ENCODE measurements around the gene COPZ2.

DNA sequence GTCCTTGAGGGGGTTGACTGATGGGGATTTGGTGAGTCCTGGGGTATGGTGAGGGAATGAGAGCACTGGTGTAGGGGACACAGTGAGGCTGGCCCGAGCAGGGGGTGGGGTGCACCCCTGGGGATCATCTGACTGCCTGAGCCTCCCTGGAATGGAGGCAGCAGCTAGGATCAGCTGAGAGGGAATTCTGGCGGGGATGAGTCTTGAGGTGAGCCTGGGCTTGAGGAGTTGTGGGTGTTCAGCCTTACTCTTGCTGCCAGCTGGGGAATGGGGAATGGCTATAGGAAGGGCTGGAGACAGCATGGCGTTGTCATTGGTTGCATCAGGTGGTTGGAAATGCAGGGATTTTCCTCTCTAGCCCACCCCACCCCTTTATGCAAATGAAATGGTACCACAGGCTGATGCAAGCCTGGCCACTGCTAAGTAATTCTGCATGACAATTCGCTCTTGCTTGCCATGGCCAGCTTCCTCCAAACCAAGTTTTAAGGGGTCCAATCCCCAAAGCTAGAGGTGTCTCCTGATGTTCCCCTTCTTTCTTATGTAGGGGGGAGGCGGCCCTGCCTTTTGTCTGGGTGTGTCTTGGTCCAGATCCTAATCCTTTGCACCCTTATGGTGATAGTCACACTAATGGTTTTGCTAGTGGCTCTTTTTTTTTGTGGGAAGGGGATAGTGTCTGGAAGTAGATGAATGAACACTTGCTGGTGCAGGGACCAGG, 18.1 kb upstream of the COPZ2 start:
- TF ChIP-seq, protein P1, sequence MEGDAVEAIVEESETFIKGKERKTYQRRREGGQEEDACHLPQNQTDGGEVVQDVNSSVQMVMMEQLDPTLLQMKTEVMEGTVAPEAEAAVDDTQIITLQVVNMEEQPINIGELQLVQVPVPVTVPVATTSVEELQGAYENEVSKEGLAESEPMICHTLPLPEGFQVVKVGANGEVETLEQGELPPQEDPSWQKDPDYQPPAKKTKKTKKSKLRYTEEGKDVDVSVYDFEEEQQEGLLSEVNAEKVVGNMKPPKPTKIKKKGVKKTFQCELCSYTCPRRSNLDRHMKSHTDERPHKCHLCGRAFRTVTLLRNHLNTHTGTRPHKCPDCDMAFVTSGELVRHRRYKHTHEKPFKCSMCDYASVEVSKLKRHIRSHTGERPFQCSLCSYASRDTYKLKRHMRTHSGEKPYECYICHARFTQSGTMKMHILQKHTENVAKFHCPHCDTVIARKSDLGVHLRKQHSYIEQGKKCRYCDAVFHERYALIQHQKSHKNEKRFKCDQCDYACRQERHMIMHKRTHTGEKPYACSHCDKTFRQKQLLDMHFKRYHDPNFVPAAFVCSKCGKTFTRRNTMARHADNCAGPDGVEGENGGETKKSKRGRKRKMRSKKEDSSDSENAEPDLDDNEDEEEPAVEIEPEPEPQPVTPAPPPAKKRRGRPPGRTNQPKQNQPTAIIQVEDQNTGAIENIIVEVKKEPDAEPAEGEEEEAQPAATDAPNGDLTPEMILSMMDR (IDR thresholded peaks at IDR 0.05) = no peak
- TF ChIP-seq POLR2A (IDR thresholded peaks at IDR 0.05) = no peak
- no peak for TF ChIP-seq POLR2AphosphoS5 (IDR thresholded peaks at IDR 0.05)
